Measurements from ENCODE around the gene FGF12.

The FGF12 gene

GRCh38 chr3:192685801-192686200 lies 41.5 kb downstream of the FGF12 start:
- no peak for DNase-seq (ENCODE audit: low read depth)

- no peak for DNase-seq (ENCODE audit: low read depth)
Measured at GRCh38 chr3:192684151-192684550, 43.2 kb downstream of the FGF12 start.

- DNase-seq (ENCODE audit: low read depth): no peak
Measured at GRCh38 chr3:192675958-192676649, 51.2 kb downstream of the FGF12 start.

- no peak for DNase-seq (ENCODE audit: low read depth)
Measured at GRCh38 chr3:192655628-192656027, 71.7 kb downstream of the FGF12 start.

- no peak for DNase-seq (ENCODE audit: low read depth)
Measured at GRCh38 chr3:192655040-192655439, 72.3 kb downstream of the FGF12 start.

- DNase-seq (ENCODE audit: low read depth): no peak
Measured at GRCh38 chr3:192653862-192654261, 73.5 kb downstream of the FGF12 start.

- DNase-seq (ENCODE audit: low read depth): no peak
Measured at GRCh38 chr3:192652727-192653126, 74.6 kb downstream of the FGF12 start.

GRCh38 chr3:192651836-192652512 lies 75.4 kb downstream of the FGF12 start:
- DNase-seq (ENCODE audit: low read depth): no peak

- DNase-seq (ENCODE audit: low read depth): no peak
Measured at GRCh38 chr3:192645437-192645836, 81.9 kb downstream of the FGF12 start.

GRCh38 chr3:192642651-192643050 lies 84.7 kb downstream of the FGF12 start:
- DNase-seq (ENCODE audit: low read depth): no peak

- DNase-seq (ENCODE audit: low read depth): no peak
Measured at GRCh38 chr3:192641919-192642318, 85.4 kb downstream of the FGF12 start.

- DNase-seq (ENCODE audit: low read depth): no peak
Measured at GRCh38 chr3:192639987-192640386, 87.4 kb downstream of the FGF12 start.

- no peak for DNase-seq (ENCODE audit: low read depth)
Measured at GRCh38 chr3:192637803-192638202, 89.5 kb downstream of the FGF12 start.

GRCh38 chr3:192636517-192637444 lies 90.6 kb downstream of the FGF12 start:
- DNase-seq (ENCODE audit: low read depth): no peak

GRCh38 chr3:192629429-192629828 lies 97.9 kb downstream of the FGF12 start:
- DNase-seq (ENCODE audit: low read depth): no peak

GRCh38 chr3:192621909-192622308 lies 105.4 kb downstream of the FGF12 start:
- DNase-seq (ENCODE audit: low read depth): no peak

- no peak for DNase-seq (ENCODE audit: low read depth)
Measured at GRCh38 chr3:192620275-192620674, 107.1 kb downstream of the FGF12 start.

GRCh38 chr3:192611411-192611810 lies 115.9 kb downstream of the FGF12 start:
- no peak for DNase-seq (ENCODE audit: low read depth)

GRCh38 chr3:192608726-192609600 lies 118.4 kb downstream of the FGF12 start:
- no peak for DNase-seq (ENCODE audit: low read depth)

- no peak for DNase-seq (ENCODE audit: low read depth)
Measured at GRCh38 chr3:192607798-192608197, 119.5 kb downstream of the FGF12 start.

- DNase-seq (ENCODE audit: low read depth): no peak
Measured at GRCh38 chr3:192597913-192598312, 129.4 kb downstream of the FGF12 start.

GRCh38 chr3:192597506-192597905 lies 129.8 kb downstream of the FGF12 start:
- no peak for DNase-seq (ENCODE audit: low read depth)
